PFSK-1 (cell line): ENCODE measurements around the gene ZNF407.

Source experiments
- FOXP2 ChIP-seq: optimal IDR thresholded peaks from 2 replicates; pipeline ENCODE3; 2011; ENCODE audit warnings: borderline replicate concordance, control low read depth, inconsistent platforms; ENCODE audit not compliant: insufficient read depth; ENCODE audit errors: extremely low read length, extremely low read depth
- POLR2AphosphoS5 ChIP-seq: IDR thresholded peaks from 2 replicates; pipeline ENCODE4 v1.6.1; 2012; ENCODE audit warnings: low read depth, mild to moderate bottlenecking, control low read depth, low read length, moderate library complexity
- REST ChIP-seq, 2 experiments: IDR thresholded peaks; 2 replicates each; pipeline versions ENCODE4 v1.6.1 to v1.8.0; 2011 to 2012; ENCODE audit warnings: low read depth in 2 of 2, low read length in 2 of 2, control low read depth in 1 of 2, inconsistent platforms in 1 of 2, mild to moderate bottlenecking in 1 of 2, moderate library complexity in 1 of 2; ENCODE audit not compliant: insufficient read depth in 1 of 2
- SIN3A ChIP-seq: IDR thresholded peaks from 2 replicates; pipeline ENCODE4 v1.6.1; 2012; ENCODE audit warnings: mild to moderate bottlenecking, low read length, moderate library complexity, borderline replicate concordance; ENCODE audit not compliant: insufficient read depth
- TAF1 ChIP-seq: IDR thresholded peaks from 2 replicates; pipeline ENCODE4 v1.6.1; 2012; ENCODE audit warnings: low read length, control low read depth, borderline replicate concordance; ENCODE audit not compliant: insufficient read depth

The ZNF407 gene

DNA sequence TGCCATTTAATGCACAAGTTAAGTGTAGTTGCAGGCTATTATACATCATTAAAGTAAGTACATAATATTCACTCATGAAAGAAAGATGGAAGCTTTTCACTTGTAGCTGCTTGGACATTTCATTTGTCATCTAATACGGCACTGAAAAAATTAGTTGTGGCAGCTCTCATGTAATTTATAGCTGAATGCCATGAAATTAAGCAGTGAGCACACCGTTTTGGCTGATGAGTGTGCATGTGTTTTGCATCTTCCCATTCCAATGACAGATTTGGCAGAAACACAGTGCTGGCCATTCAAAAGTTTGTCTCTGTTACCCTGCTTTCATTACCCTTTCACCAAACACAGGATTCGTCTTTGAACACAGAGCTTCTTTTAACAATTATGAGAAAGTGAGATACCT lies 437.3 kb downstream of the ZNF407 start:
- TF ChIP-seq TAF1 (no peak), POLR2AphosphoS5 (no peak), REST (IDR thresholded peaks at IDR 0.05; ENCODE audit: insufficient read depth in 1 of 2, low read depth in 2 of 2, low read length in 2 of 2) (no peak)

GRCh38 chr18:75035928-75036327 lies 438.3 kb downstream of the ZNF407 start:
- TF ChIP-seq SIN3A (no peak), FOXP2 (no peak), TAF1 (no peak), POLR2AphosphoS5 (no peak)

DNA sequence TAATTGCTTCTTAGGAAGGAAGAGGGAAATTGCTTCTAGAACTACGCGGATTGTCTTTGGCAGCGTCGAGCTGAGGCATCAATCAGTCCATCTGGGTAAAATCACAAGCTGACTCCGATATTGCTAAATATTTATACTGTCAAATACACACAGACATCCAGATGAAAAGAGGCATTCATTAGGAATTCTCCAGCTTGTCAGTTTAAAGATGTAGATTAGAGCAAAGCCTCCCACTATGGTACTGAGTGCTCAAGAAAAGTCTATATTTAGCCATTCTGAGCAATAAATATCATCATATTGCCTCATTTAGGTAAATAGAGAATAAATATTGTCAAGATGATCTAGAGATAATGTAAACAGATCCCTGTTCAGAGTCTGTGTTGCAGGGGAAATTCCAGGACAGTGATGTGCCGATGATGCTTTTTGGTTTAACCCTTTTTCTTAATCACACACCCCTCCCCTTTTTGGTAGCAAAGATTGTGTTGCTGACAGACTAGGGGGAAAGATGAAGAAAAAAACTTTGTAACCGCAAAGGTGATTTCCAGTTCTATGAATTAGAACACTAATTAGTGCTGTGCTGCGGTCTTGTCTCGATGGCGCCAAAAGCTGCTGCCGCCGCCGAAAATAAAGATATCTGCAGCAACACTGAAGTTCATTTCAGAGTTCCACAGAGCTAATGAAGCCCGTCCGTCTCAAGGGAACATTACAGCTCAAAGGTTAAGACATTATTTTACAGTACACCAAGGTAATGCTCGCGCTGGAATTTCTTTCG lies 439.4 kb downstream of the ZNF407 start:
- TF ChIP-seq REST (IDR thresholded peaks at IDR 0.05; ENCODE audit: insufficient read depth in 1 of 2, low read depth in 2 of 2, low read length in 2 of 2) = no peak
- no peak for TF ChIP-seq POLR2AphosphoS5

DNA sequence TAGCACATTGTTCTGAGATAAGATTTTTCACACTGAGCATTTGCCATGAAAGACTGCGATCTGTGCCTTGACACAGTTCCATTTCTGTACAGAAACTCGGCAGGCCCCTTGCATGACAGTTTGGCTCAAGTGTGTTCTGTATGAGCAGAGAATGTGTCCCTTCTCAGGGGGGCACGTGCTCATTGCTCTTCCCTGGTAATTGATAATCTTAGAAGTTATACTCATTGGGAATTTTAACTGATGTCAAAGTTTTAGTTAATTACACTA lies 440.0 kb downstream of the ZNF407 start:
- TF ChIP-seq SIN3A (no peak), FOXP2 (no peak), TAF1 (no peak), POLR2AphosphoS5 (no peak), REST (IDR thresholded peaks at IDR 0.05; ENCODE audit: insufficient read depth in 1 of 2, low read depth in 2 of 2, low read length in 2 of 2) (no peak)

DNA sequence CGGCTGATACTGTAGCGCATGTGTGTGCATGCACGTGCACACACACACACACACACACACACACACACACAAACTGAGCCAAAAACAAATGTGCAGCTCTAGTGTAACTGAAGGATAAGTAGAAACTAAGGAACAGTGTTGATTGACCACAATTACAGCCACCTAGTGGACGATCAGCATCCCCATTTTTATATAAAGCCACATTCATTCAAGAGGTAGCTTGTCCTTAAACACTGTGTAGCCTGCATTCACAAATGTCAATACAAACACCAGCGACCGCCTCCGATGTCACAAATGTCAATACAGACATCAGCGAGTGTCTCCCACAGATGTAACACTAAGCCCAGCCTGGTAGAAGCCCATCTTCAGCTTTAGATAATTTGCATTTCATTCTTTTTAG lies 443.9 kb downstream of the ZNF407 start:
- TF ChIP-seq TAF1 = no peak
- no peak for TF ChIP-seq POLR2AphosphoS5
- no peak for TF ChIP-seq REST (IDR thresholded peaks at IDR 0.05; ENCODE audit: insufficient read depth in 1 of 2, low read depth in 2 of 2, low read length in 2 of 2)
- TF ChIP-seq FOXP2 = no peak
- TF ChIP-seq SIN3A = no peak
